HG03060 (cell line): ENCODE results near the gene NFS1.

Experiments used
- ATAC-seq: cut with Tn5 transposase; IDR thresholded peaks from one replicate; pipeline ENCODE4 v1.9.1; 2021; ENCODE audit warnings: low read depth, moderate number of reproducible peaks; ENCODE audit not compliant: unreplicated experiment

NFS1 gene

GRCh38 chr20:35650632-35651031, 48.5 kb downstream of the NFS1 start:
- no peak for ATAC-seq

DNA sequence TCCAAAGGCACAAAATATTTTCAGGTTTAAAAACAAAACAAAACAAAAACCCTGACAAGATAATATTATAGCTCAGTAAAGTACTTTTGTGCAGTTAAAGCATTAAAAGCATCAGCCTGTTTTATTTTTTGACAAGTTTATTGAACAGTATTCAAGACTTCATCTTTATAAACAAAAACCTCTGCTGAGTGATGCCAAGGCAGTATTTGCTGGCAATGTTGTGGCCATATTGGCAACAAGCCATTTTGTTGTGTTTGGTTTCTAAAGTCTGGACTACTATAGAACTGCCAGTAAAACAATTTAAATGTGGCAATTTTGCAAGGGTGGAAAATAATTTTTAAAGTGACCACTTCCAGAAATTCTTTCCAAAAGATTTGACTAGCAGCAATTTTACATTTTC, 50.3 kb downstream of the NFS1 start:
- ATAC-seq, result no peak

- ATAC-seq, result no peak
Observed at GRCh38 chr20:35644806-35645205, 54.3 kb downstream of the NFS1 start.

DNA sequence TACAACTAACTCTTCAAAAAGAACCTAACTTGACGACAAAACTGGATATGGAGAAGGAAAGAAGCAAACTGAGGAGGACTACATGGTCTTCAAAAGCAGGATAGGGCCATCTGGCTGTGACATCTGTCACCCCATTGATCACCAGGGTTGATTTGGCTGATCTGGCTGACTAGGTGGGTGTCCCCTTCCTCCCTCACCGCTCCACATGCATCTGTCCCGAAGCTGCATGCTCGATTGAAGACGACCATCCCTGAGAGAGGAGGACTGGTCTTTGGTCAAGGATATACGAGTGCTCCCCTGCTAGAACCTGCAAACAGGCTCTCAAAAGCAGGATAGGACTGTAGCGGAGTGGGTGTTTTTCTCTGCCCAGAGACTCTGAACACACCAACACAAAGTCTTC, 56.1 kb downstream of the NFS1 start:
- ATAC-seq, result no peak

DNA sequence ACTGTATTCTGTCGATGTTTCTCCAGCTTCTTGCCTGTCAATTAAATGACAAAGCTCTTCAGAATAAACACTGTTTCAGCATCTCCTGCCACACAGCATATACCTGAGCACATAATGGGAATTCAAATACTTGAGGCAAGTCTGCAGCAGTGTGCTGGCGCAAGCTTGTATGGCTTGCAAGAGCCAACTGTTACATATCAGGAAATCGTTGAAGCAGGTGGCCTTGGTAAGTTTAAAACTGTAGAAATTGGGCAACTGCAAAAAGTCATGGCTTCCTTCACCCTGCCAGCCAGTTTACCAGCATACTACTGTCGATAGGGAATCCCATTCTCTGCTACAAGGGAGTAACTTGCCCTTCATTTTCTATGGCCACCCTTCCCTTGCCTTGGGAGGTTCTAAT, 57.4 kb downstream of the NFS1 start:
- ATAC-seq, result no peak

DNA sequence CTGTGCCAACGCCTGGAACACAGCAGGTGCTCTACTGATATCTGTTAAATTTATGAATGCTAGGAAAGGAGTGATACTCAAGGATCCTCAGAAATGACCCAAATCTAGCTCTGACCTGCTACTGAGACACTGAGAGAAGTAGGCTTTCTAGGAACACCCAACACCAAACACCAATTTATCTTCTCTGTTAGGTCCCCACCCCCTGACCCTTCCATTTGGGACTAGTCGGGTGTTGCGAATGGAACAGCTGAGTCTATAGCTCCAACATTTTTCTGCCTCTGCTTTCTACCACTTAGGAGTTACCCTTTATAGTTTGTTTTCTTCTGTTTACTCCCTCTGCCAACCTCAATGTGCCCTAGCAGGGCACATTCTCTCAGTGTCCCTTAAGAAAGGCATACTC, 58.4 kb downstream of the NFS1 start:
- no peak for ATAC-seq

DNA sequence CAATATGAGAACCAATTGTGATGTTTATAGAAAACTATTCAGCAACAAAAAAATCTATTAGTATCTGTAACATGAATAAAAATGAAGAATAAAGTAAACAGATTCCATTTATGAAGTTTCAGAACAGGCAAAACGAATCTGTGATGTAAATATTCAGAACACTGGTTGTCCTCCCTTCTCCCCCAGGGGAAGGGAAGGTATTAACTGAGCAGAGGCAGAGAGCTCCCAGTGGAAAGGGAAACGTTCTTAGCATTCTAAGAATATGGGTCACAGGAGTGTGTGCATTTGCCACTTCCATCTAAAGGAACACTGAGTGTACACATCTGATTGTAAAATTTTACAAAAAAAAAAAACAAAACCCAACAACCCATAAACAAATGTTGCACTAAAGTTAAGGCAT, 60.4 kb downstream of the NFS1 start:
- ATAC-seq, result no peak

- no peak for ATAC-seq
Observed at GRCh38 chr20:35637276-35637675, 61.9 kb downstream of the NFS1 start.

DNA sequence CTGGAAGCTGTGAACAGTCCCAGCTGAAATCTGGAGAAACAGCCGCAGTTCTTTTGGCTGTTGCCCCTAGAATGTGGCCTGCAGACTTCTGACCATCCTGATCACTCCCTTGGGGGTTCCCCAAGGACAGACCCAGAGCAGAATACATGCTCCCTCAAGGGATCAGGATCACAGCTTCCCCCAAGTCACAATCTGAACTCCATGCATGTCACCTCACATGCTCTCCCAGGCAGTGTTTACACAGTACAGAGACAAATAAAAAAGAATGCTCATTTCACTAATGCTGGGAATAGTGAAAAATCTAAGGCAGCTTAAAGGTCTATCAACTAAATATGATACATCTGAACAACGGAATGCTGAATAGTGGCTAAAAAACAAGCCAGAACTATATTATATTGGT, 63.1 kb downstream of the NFS1 start:
- ATAC-seq, result no peak

- no peak for ATAC-seq
Observed at GRCh38 chr20:35635652-35636051, 63.5 kb downstream of the NFS1 start.

DNA sequence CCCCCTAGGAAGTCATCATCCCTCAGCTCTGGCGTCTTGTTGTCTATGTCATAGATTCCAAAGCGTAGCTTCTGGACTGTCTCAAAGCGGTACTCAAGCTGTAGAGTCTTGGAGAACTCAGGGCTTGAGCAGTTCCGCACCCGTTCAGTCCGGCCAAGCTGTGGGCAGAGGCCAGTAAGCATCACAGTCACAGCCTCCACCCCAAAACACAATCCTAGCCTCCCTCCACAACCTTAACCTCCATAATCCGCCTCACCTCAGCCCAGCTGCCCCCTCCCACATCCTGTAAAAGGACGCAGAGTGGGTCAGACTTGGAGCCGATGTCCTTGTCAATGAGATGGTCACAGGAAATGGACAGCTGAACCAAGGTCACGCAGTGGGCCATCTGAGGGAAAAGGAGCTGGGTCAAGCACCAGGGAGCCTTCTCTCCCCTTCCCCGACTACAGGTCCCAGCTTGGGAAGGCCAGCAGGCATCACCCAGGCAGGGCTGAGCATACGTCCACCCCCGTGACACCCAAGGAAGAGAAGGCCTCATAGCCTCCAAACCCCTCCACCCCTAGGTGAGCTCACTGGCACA, 66.5 kb downstream of the NFS1 start:
- no peak for ATAC-seq

DNA sequence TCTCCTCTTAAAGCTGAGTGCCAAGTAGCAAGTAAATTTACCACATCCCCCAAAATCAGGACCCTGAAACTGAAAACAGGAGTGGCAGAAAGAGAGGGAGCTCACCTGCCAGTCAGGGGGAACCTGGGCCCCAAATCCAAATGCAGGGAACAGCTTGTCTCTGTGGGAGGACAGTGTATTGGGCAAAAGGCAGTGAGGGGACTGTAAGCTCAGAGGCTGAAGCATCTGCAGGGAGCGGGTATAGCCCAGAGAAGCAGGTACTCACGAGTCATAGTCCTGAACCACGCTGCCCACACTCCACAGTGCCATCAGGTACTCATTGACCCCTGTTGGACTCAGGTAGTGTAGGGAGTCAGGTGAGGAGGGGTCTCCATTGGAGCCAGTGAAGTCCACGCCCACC, 68.5 kb downstream of the NFS1 start:
- ATAC-seq, result no peak

DNA sequence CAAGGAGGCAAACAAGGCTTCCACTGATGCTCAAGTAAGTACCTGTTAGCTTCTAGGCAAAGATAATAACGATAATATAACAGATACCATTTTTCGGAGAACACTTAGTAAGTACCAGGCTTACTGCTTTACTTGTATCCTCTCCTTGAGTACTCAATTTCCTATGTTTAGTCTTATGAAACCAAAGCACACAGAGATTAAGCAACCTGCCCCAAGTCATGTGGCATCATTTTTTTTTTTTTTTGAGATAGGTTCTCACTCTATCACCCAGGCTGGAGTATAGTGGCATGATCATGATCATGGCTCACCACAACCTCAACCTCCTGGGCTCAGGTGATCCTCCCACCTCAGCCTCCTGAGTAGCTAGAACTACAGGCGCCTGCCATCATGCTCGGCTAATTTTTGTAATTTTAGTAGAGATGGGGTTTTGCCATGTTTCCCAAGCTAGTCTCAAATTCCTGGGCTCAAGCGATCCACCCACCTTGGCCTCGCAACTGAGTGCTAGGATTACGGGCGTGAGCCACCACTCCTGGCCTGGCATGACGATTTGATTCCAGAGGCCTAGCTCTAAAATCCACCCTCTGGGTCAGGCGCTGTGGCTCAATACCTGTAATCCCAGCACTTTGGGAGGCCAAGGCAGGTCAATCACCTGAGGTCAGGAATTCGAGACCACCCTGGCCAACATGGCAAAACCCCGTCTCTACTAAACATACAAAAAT, 69.6 kb downstream of the NFS1 start:
- no peak for ATAC-seq

- ATAC-seq, result no peak
Observed at GRCh38 chr20:35627121-35627520, 72.0 kb downstream of the NFS1 start.

- no peak for ATAC-seq
Observed at GRCh38 chr20:35626386-35627001, 72.7 kb downstream of the NFS1 start.

GRCh38 chr20:35625584-35626385, 73.4 kb downstream of the NFS1 start:
- ATAC-seq, result no peak

- no peak for ATAC-seq
Observed at GRCh38 chr20:35621560-35621946, 77.6 kb downstream of the NFS1 start.

- ATAC-seq, result no peak
Observed at GRCh38 chr20:35620818-35621559, 78.2 kb downstream of the NFS1 start.

DNA sequence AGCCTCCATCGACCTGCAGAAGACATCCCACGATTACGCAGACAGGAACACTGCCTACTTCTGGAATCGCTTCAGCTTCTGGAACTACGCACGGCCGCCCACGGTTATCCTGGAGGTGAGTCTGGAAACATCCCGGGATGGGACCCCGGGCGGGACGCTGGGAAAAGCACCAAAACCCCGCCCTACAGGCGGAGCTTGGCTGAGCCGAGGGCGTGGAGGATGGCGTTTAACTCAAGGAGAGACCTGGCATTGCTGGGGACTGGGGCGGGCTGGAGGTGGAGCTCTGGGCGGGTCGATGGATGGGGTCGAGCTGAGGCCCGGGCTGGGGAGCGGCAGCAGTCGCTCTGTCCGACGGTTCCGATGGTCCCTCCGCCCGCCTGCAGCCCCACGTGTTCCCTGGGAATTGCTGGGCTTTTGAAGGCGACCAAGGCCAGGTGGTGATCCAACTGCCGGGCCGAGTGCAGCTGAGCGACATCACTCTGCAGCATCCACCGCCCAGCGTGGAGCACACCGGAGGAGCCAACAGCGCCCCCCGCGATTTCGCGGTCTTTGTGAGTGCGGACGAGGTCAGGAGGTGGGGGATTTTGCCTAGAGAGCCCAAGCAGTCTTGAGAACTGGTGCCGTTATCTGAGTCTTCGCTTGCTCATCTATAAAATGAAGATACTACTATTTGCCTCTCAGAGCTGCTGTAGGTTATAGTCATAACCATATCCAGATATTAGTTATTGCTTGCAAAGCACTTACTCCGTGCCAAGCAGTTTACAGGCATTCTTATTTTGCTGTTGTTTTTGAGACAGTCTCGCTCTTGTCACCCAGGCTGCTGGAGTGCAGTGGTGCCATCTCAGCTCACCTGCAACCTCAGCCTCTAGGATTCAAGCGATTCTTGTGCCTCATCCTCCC, 79.7 kb downstream of the NFS1 start:
- ATAC-seq, result no peak
